Measurements from ENCODE around the gene ABCA12. TPM values are rescaled to one million over a fixed set of nuclear protein-coding genes. Genes with fewer than 3 reads are reported as not detected.

ABCA12 gene
- polyA plus RNA-seq, 3 donors: 0.26 to 0.34 (median 0.32) TPM

- no peak for DNase-seq (ENCODE audit: extremely low read depth in 1 of 11, low read depth in 9 of 11, low spot score in 4 of 11)
Observed at GRCh38 chr2:215059724-215060123, 78.7 kb downstream of the ABCA12 start.

GRCh38 chr2:215055891-215056290, 82.5 kb downstream of the ABCA12 start:
- DNase-seq (ENCODE audit: extremely low read depth in 1 of 11, low read depth in 9 of 11, low spot score in 4 of 11): no peak

GRCh38 chr2:215052810-215053209, 85.6 kb downstream of the ABCA12 start:
- DNase-seq (ENCODE audit: extremely low read depth in 1 of 11, low read depth in 9 of 11, low spot score in 4 of 11): no peak

- DNase-seq (ENCODE audit: extremely low read depth in 1 of 11, low read depth in 9 of 11, low spot score in 4 of 11): no peak
Observed at GRCh38 chr2:215052404-215052803, 86.0 kb downstream of the ABCA12 start.

- no peak for DNase-seq (ENCODE audit: extremely low read depth in 1 of 11, low read depth in 9 of 11, low spot score in 4 of 11)
Observed at GRCh38 chr2:215049341-215049740, 89.1 kb downstream of the ABCA12 start.

- peak in 10 of 11 donors; percentile 6 to 58 (median 22) for DNase-seq (ENCODE audit: extremely low read depth in 1 of 11, low read depth in 9 of 11, low spot score in 4 of 11)
Observed at GRCh38 chr2:215038421-215038820, 100.0 kb downstream of the ABCA12 start.

- no peak for DNase-seq (ENCODE audit: extremely low read depth in 1 of 11, low read depth in 9 of 11, low spot score in 4 of 11)
Observed at GRCh38 chr2:215036314-215036713, 102.1 kb downstream of the ABCA12 start.

GRCh38 chr2:215034154-215034553, 104.3 kb downstream of the ABCA12 start:
- no peak for DNase-seq (ENCODE audit: extremely low read depth in 1 of 11, low read depth in 9 of 11, low spot score in 4 of 11)

- no peak for DNase-seq (ENCODE audit: extremely low read depth in 1 of 11, low read depth in 9 of 11, low spot score in 4 of 11)
Observed at GRCh38 chr2:215032153-215032552, 106.3 kb downstream of the ABCA12 start.

- DNase-seq (ENCODE audit: extremely low read depth in 1 of 11, low read depth in 9 of 11, low spot score in 4 of 11): no peak
Observed at GRCh38 chr2:215031321-215031720, 107.1 kb downstream of the ABCA12 start.

GRCh38 chr2:215029936-215030335, 108.5 kb downstream of the ABCA12 start:
- no peak for DNase-seq (ENCODE audit: extremely low read depth in 1 of 11, low read depth in 9 of 11, low spot score in 4 of 11)

GRCh38 chr2:215028231-215028630, 110.2 kb downstream of the ABCA12 start:
- DNase-seq (ENCODE audit: extremely low read depth in 1 of 11, low read depth in 9 of 11, low spot score in 4 of 11): no peak

- no peak for DNase-seq (ENCODE audit: extremely low read depth in 1 of 11, low read depth in 9 of 11, low spot score in 4 of 11)
Observed at GRCh38 chr2:215027779-215028178, 110.6 kb downstream of the ABCA12 start.

GRCh38 chr2:215022910-215023309, 115.5 kb downstream of the ABCA12 start:
- DNase-seq (ENCODE audit: extremely low read depth in 1 of 11, low read depth in 9 of 11, low spot score in 4 of 11): no peak

- no peak for DNase-seq (ENCODE audit: extremely low read depth in 1 of 11, low read depth in 9 of 11, low spot score in 4 of 11)
Observed at GRCh38 chr2:215022418-215022817, 116.0 kb downstream of the ABCA12 start.

GRCh38 chr2:215020283-215020682, 118.1 kb downstream of the ABCA12 start:
- no peak for DNase-seq (ENCODE audit: extremely low read depth in 1 of 11, low read depth in 9 of 11, low spot score in 4 of 11)

- DNase-seq (ENCODE audit: extremely low read depth in 1 of 11, low read depth in 9 of 11, low spot score in 4 of 11): no peak
Observed at GRCh38 chr2:215019521-215020145, 118.8 kb downstream of the ABCA12 start.

- no peak for DNase-seq (ENCODE audit: extremely low read depth in 1 of 11, low read depth in 9 of 11, low spot score in 4 of 11)
Observed at GRCh38 chr2:215019085-215019484, 119.3 kb downstream of the ABCA12 start.

- no peak for DNase-seq (ENCODE audit: extremely low read depth in 1 of 11, low read depth in 9 of 11, low spot score in 4 of 11)
Observed at GRCh38 chr2:215015421-215015820, 123.0 kb downstream of the ABCA12 start.

GRCh38 chr2:215010390-215010789, 128.0 kb downstream of the ABCA12 start:
- no peak for DNase-seq (ENCODE audit: extremely low read depth in 1 of 11, low read depth in 9 of 11, low spot score in 4 of 11)

GRCh38 chr2:215003001-215003400, 135.4 kb downstream of the ABCA12 start:
- no peak for DNase-seq (ENCODE audit: extremely low read depth in 1 of 11, low read depth in 9 of 11, low spot score in 4 of 11)

All from renal cortex interstitium (tissue), 11 donors.